Neutrophil (primary cell): ENCODE measurements around the gene PLPP3.

Source experiments
- H3K27ac ChIP-seq: fragments of 200-600 bp; sonication (generic); 2 replicates; pipeline ENCODE4 v1.5.1; 2016; ENCODE audit warnings: mild to moderate bottlenecking, moderate library complexity
- H3K27me3 ChIP-seq: fragments of 200-600 bp; sonication (generic); 2 replicates; pipeline ENCODE4 v1.6.0; 2016; ENCODE audit warnings: mild to moderate bottlenecking
- H3K36me3 ChIP-seq: fragments of 200-600 bp; sonication (generic); 2 replicates; pipeline ENCODE4 v1.5.1; 2017
- H3K4me1 ChIP-seq, 2 experiments: fragments of 200-600 bp in 1 of 2; sonication (generic) in 1 of 2; 1 replicate in 1 of 2; 2 replicates in 1 of 2; pipeline versions ENCODE4 v1.5.1 to v1.6.1; 2013 to 2016; ENCODE audit warnings: low read depth in 1 of 2, low read length in 1 of 2, mild to moderate bottlenecking in 1 of 2, moderate library complexity in 1 of 2; ENCODE audit not compliant: control insufficient read depth in 1 of 2, insufficient read depth in 1 of 2
- H3K4me3 ChIP-seq, 2 experiments: fragments of 200-600 bp in 1 of 2; sonication (generic) in 1 of 2; 1 replicate in 1 of 2; 2 replicates in 1 of 2; pipeline ENCODE4 v1.5.1; 2013 to 2016; ENCODE audit warnings: low read depth in 1 of 2, low read length in 1 of 2, mild to moderate bottlenecking in 1 of 2, moderate library complexity in 1 of 2
- H3K9me3 ChIP-seq: fragments of 200-600 bp; sonication (generic); 2 replicates; pipeline ENCODE4 v1.5.1; 2016
- TF ChIP-seq, protein P1 (sequence below): fragments of 200-600 bp; sonication (generic); IDR thresholded peaks from 2 replicates; pipeline ENCODE4 v1.5.1; 2016; ENCODE audit warnings: antibody characterized with exemption

PLPP3 gene

DNA sequence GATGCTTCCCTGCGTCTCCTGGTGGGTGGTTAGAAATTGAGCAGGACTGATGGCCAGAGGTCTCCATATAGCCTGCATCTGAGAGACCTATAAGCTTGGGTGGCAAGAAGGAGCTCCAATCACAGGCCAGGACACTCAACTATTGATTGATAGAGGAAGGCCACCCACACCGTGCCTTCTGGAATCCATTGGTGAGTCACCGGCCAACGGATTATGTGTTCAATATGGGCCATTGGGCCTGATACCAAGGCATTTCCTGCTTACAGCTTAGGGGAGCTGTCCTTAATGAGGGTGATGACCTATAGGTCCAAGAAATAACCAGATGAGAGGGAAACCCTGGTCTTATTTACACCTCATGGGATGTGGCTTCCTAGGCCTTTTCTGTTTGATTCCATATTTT is 115.1 kb downstream of the PLPP3 start:
- no peak overlapping the region for H3K27ac ChIP-seq
- TF ChIP-seq, protein P1, sequence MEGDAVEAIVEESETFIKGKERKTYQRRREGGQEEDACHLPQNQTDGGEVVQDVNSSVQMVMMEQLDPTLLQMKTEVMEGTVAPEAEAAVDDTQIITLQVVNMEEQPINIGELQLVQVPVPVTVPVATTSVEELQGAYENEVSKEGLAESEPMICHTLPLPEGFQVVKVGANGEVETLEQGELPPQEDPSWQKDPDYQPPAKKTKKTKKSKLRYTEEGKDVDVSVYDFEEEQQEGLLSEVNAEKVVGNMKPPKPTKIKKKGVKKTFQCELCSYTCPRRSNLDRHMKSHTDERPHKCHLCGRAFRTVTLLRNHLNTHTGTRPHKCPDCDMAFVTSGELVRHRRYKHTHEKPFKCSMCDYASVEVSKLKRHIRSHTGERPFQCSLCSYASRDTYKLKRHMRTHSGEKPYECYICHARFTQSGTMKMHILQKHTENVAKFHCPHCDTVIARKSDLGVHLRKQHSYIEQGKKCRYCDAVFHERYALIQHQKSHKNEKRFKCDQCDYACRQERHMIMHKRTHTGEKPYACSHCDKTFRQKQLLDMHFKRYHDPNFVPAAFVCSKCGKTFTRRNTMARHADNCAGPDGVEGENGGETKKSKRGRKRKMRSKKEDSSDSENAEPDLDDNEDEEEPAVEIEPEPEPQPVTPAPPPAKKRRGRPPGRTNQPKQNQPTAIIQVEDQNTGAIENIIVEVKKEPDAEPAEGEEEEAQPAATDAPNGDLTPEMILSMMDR: no peak
- H3K4me3 ChIP-seq: no peak overlapping the region
- no peaks in the 10 kb centered on the region for H3K36me3 ChIP-seq
- peaks cover 14 to 18% of the 10 kb centered on the region in 2 experiments for H3K4me1 ChIP-seq
- no peaks in the 10 kb centered on the region for H3K9me3 ChIP-seq
- H3K27me3 ChIP-seq: no peaks in the 10 kb centered on the region

DNA sequence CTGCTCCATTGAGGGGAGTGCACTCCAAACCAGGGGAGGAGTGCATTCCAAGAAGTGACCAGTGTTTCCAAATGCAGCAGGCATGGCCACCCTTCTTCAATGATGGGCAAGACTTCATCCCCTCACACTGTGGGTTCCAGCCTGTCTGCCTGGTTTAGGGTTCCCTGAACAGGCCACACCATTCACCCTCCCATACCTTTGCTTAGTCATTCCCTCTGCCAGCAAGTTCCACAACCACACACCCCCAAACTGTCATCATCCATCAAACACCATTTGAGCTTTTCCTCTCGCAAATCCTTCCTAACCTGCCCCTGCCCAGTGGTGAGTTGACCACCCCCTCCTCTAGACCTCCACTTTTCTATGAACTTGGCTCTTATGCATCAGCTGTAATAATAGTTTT is 116.0 kb downstream of the PLPP3 start:
- peaks cover 14 to 18% of the 10 kb centered on the region in 2 experiments for H3K4me1 ChIP-seq
- no peak overlapping the region for H3K4me3 ChIP-seq
- no peak overlapping the region for H3K27ac ChIP-seq
- H3K9me3 ChIP-seq: no peaks in the 10 kb centered on the region
- no peaks in the 10 kb centered on the region for H3K36me3 ChIP-seq
- TF ChIP-seq, protein P1: no peak
- H3K27me3 ChIP-seq: no peaks in the 10 kb centered on the region

DNA sequence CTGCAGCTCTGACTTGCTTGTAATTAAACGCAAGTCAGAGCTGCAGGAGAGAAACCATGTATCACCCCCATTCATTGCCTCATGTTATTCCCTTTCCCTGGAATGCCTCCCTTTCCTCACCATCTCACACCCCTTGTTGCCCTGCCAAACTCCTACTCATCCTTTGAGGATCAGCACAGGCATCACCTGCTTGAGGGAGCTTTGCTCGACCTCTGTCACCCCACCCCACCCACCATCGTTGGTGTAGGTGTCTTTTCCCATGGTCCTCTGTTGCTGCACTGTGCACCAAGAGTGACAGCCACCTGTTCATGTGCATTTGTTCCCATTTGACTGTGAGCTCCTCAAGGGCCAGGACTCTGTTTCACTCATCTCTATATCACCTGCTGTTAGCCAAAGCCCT is 117.2 kb downstream of the PLPP3 start:
- H3K4me1 ChIP-seq: peaks cover 14 to 16% of the 10 kb centered on the region in 2 experiments
- no peak overlapping the region for H3K4me3 ChIP-seq
- H3K9me3 ChIP-seq: no peaks in the 10 kb centered on the region
- H3K27ac ChIP-seq: no peak overlapping the region
- H3K36me3 ChIP-seq: no peaks in the 10 kb centered on the region
- TF ChIP-seq, protein P1: no peak
- no peaks in the 10 kb centered on the region for H3K27me3 ChIP-seq

DNA sequence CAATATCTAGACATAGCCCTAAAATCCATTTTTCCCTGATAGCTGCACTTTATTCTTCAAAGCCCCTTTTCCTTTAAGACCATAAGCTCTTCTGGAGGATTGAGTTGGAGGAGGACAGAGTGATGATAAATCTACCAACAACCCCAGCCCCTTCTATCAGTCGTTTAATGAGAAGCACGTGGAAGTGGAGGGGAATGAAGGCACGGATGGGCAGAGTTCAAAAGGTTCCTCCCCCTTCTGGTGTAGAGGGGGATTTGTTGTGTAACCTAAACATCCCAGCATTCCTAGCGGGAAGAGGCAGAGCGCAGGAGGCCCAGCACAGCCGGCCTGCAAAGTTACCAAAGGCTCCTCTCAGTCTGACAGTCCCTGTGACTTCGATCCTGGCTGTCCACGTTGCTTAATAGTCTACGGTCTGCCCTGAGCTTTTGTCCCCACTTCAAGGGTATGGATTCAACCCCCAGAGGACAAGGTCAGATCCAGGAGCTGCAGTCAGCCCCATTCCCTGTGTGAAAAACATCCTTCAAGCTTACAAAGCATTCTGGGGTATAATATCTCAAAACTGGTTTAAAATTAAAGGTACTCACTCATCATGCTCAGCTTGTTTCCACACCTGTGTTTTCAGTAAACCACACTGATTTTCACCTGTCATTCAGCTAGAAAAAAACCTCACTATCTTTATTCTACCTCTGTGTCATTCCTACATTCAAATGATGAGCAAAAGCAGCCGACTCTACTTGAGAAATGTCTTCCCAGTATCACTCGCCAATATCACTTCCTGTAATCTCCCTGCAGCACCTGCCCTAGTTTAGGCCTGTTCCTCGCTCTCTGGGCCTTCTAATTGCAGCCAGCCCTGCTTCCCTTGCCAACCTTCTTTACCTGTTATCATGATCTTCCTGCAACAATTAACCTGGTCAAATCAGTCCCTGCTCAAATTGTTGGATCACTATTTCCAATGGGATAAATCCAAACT is 117.9 kb downstream of the PLPP3 start:
- TF ChIP-seq, protein P1: no peak
- no peak overlapping the region for H3K27ac ChIP-seq
- H3K36me3 ChIP-seq: no peaks in the 10 kb centered on the region
- H3K4me1 ChIP-seq: peaks cover 7 to 8% of the 10 kb centered on the region in 2 experiments
- H3K9me3 ChIP-seq: no peaks in the 10 kb centered on the region
- H3K4me3 ChIP-seq: no peak overlapping the region
- H3K27me3 ChIP-seq: no peaks in the 10 kb centered on the region

DNA sequence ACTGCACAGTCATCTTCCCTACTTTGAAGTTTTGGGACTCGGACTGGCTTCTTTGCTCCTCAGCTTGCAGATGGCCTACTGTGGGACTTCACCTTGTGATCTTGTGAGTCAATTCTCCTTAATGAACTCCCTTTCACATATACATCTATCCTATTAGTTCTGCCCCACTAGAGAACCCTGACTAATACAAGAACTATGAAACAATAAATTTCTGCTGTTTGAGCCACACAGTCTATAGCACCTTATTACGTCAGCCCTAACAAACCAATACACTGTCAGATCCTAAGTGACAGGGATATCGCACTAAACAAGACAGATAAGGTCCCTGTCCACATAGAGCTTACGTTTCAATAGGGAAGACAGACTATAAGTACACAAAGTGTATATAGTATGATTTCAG is 120.1 kb downstream of the PLPP3 start:
- H3K9me3 ChIP-seq: no peaks in the 10 kb centered on the region
- H3K36me3 ChIP-seq: no peaks in the 10 kb centered on the region
- TF ChIP-seq, protein P1: no peak
- H3K27ac ChIP-seq: no peak overlapping the region
- no peaks in the 10 kb centered on the region for H3K27me3 ChIP-seq
- H3K4me3 ChIP-seq: no peak overlapping the region
- H3K4me1 ChIP-seq: no peaks in the 10 kb centered on the region
